ENCODE results near the gene SYNGR3.

The SYNGR3 gene

DNA sequence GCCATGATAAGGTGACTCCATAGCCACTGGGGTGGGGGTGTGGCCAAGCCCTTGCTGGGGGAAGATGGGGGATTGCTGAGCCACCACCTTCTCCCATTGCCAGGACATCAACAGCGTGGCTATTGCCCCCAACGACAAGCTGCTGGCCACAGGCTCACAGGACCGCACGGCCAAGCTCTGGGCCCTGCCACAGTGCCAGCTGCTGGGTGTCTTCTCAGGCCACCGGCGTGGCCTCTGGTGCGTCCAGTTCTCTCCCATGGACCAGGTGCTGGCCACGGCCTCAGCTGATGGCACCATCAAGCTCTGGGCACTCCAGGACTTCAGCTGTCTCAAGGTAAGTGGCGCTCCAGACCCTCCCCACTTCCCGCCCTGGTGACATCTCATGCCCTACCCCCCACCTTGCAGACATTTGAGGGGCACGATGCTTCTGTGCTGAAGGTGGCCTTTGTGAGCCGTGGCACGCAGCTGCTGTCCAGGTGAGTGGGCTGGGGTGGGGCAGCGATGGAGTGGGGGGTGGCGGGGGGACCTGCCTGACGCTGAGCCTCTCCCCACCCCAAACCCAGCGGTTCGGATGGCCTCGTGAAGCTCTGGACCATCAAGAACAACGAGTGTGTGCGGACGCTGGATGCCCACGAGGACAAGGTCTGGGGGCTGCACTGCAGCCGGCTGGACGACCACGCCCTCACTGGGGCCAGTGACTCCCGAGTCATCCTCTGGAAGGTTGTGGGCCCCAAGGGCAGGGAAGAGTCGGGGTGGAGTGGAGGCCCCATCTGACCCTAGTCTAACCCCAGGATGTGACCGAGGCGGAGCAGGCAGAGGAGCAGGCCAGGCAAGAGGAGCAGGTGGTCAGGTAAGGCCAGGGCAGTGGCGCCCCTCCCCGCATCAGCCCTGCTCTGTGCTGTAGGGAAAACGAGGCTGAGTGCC is 12.6 kb upstream of the SYNGR3 start:
- FAIRE-seq = no peak
- no peak for TF ChIP-seq SPI1 (IDR thresholded peaks at IDR 0.05; ENCODE audit: low read depth, low read length)
- TF ChIP-seq TAF1 (IDR thresholded peaks at IDR 0.05; ENCODE audit: low read depth, low read length) = no peak
- no peak for TF ChIP-seq POLR2A (IDR thresholded peaks at IDR 0.05; ENCODE audit: low read depth, low read length)

DNA sequence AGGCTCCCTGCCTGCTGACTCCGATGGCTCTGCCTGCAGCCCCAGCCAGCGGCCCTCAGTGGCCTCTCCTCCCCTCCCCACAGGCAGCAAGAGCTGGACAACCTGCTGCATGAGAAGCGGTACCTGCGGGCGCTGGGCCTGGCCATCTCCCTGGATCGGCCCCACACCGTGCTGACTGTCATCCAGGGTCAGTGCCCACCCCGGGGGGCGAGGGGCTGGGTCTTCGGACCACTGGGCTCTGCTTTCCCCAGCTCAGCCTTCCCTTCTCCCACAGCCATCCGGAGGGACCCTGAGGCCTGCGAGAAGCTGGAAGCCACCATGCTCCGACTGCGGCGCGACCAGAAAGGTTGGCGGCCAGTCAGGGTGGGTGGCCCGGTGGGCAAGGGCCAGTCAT is 11.9 kb upstream of the SYNGR3 start:
- no peak for FAIRE-seq
- DNase-seq (ENCODE audit: insufficient read length, low spot score) = no peak
- no peak for TF ChIP-seq SPI1 (IDR thresholded peaks at IDR 0.05; ENCODE audit: low read depth, low read length)
- TF ChIP-seq POLR2AphosphoS5 (IDR thresholded peaks at IDR 0.05; ENCODE audit: low read depth, low read length) = no peak
- TF ChIP-seq PAX5 (IDR thresholded peaks at IDR 0.05; ENCODE audit: insufficient read depth, low read length, severe bottlenecking) = no peak
- no peak for TF ChIP-seq POLR2A (IDR thresholded peaks at IDR 0.05; ENCODE audit: low read depth, low read length)
- no peak for TF ChIP-seq POU2F2 (IDR thresholded peaks at IDR 0.05; ENCODE audit: low read depth, low read length)
- no peak for TF ChIP-seq TAF1 (IDR thresholded peaks at IDR 0.05; ENCODE audit: low read depth, low read length)

More for the DNA sequence above, 12.6 kb upstream of the SYNGR3 start:
- no peak for DNase-seq (ENCODE audit: insufficient read length, low spot score)

DNA sequence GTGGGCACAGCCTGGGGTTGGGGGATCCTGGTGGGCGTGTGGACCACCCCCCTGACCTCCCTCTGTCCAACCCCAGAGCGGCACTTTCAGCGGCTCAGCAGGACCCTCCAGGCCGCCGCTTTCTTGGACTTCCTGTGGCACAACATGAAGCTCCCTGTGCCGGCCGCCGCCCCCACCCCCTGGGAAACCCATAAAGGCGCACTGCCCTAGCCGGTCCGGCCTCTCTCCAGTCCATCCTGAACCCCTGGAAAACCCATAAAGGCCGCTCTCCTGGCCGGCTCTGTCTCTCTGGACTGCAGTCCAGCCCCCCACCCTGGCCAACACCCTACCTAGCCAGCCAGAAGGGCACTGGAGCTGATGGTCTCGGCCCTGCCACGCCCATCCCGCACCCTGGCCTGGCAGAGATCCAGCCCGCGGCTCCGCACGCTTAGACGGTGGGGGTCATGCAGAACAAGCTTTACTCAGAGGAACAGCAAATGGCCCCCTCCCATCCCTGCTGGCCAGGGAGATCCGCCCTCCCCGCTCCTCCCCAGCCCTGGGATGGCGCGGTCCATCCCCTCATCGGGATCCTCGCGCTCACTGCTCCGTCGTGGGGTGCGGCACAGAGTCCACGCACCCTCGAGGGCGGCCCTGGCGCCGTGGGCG is 11.2 kb upstream of the SYNGR3 start:
- TF ChIP-seq PAX5 (IDR thresholded peaks at IDR 0.05; ENCODE audit: insufficient read depth, low read length, severe bottlenecking) (no peak), SPI1 (IDR thresholded peaks at IDR 0.05; ENCODE audit: low read depth, low read length) (no peak), TAF1 (IDR thresholded peaks at IDR 0.05; ENCODE audit: low read depth, low read length) (no peak), POLR2AphosphoS5 (IDR thresholded peaks at IDR 0.05; ENCODE audit: low read depth, low read length) (no peak), POU2F2 (IDR thresholded peaks at IDR 0.05; ENCODE audit: low read depth, low read length) (no peak), POLR2A (IDR thresholded peaks at IDR 0.05; ENCODE audit: low read depth, low read length) (no peak)
- FAIRE-seq = no peak
- no peak for DNase-seq (ENCODE audit: insufficient read length, low spot score)

DNA sequence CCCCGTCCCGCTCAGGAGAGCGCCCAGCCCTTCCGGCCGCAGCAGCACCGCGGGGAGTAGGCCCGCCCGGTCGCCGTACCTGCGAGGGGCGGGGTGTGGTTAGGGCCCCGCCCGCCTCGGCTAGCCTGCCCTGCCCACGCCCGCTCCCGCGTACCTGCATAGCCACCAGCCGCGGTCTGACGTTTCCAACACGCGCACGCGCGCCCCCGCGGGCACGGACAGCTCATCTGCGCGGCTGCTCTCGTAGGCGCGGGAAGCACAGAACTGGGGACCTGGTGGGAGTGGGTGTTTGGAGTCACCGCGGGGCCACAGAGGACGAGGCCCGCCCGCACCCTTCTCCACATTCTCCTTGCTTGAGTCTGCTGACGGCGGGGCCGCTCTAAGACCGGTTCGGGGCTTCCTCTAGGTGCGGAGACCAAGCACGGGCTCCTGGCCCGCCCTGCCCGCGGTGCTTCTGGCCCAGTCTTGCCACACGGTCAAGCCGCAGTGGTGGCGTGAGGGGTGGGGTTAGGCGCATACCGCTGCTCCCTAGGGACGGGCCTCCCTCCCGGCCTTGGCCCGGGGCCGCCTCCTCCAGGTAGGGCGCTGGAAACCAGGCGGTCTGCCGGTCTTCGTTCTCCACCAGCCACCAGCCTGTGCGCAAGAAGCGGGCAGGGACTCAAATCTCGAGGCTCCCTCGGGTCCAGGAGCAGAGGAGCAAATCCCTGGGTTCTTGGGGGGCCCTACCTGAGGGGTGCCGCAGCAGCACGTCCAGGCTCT is 10.3 kb upstream of the SYNGR3 start:
- TF ChIP-seq TAF1 (IDR thresholded peaks at IDR 0.05; ENCODE audit: low read depth, low read length) = no peak
- no peak for TF ChIP-seq POLR2AphosphoS5 (IDR thresholded peaks at IDR 0.05; ENCODE audit: low read depth, low read length)
- TF ChIP-seq POU2F2 (IDR thresholded peaks at IDR 0.05; ENCODE audit: low read depth, low read length) = no peak
- no peak for TF ChIP-seq POLR2A (IDR thresholded peaks at IDR 0.05; ENCODE audit: low read depth, low read length)
- no peak for TF ChIP-seq SPI1 (IDR thresholded peaks at IDR 0.05; ENCODE audit: low read depth, low read length)
- TF ChIP-seq PAX5 (IDR thresholded peaks at IDR 0.05; ENCODE audit: insufficient read depth, low read length, severe bottlenecking) = no peak
- DNase-seq (ENCODE audit: insufficient read length, low spot score) (no peak), FAIRE-seq (no peak)

DNA sequence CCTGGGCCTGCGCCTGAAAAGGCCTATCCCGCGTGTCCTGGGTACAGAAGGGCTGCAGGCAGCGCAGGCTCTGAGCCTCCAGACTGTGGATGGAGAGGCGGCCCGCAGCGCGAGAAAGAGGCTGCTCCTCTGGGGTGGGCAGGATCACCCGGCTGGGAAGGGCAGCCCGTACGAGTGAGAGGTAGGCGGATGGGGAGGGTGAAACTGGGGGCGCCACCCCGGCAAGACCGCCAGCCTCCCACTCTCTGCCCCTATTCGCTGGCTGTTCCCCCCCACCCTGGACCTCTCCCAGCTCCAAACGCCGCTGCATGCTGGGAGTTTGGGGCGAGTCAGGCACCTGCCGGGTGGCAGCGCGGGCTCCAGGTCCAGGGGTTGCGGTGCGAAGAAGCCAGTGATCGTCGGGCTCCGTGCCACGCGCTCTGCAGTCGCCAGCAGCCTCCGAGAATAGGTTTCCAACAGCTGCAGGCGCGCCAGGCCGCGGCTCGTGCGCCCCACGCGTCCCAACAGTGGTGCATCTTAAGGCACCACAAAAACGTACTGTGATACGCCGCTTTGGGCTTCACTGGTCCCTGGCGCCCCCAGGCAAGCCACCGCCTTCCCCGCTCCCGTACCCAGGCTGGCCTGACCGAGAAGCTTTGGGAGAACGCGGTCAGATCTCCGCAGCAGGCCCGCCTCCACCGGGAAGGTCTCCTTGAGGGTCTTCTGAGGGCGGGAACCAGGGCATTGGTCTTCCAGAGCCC is 9.6 kb upstream of the SYNGR3 start:
- no peak for TF ChIP-seq POLR2A (IDR thresholded peaks at IDR 0.05; ENCODE audit: low read depth, low read length)
- TF ChIP-seq PAX5 (IDR thresholded peaks at IDR 0.05; ENCODE audit: insufficient read depth, low read length, severe bottlenecking) = no peak
- TF ChIP-seq POU2F2 (IDR thresholded peaks at IDR 0.05; ENCODE audit: low read depth, low read length) = no peak
- TF ChIP-seq POLR2AphosphoS5 (IDR thresholded peaks at IDR 0.05; ENCODE audit: low read depth, low read length) = no peak
- TF ChIP-seq TAF1 (IDR thresholded peaks at IDR 0.05; ENCODE audit: low read depth, low read length) = no peak
- no peak for TF ChIP-seq SPI1 (IDR thresholded peaks at IDR 0.05; ENCODE audit: low read depth, low read length)
- no peak for FAIRE-seq

DNA sequence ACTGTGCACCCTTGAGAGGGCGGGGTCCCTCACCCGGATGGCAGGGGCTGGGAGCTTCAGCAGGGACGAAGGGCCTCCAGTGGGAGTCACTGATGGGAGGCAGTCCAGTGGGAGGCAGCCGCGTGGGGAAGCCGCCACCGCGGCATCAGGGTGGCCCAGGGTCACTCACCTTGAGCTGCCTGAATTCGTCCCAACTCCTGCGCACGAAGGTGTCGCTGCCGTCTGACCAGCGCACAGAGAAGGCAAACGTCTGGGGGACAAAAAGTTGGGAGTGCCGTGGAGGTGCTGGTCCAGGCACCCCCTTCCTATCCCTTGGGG is 9.0 kb upstream of the SYNGR3 start:
- peak; percentile 38 for FAIRE-seq
- no peak for DNase-seq (ENCODE audit: insufficient read length, low spot score)
- TF ChIP-seq POU2F2 (IDR thresholded peaks at IDR 0.05; ENCODE audit: low read depth, low read length) (no peak), POLR2A (IDR thresholded peaks at IDR 0.05; ENCODE audit: low read depth, low read length) (no peak), POLR2AphosphoS5 (IDR thresholded peaks at IDR 0.05; ENCODE audit: low read depth, low read length) (no peak), TAF1 (IDR thresholded peaks at IDR 0.05; ENCODE audit: low read depth, low read length) (no peak), PAX5 (IDR thresholded peaks at IDR 0.05; ENCODE audit: insufficient read depth, low read length, severe bottlenecking) (no peak), SPI1 (IDR thresholded peaks at IDR 0.05; ENCODE audit: low read depth, low read length) (no peak)

More for the DNA sequence above, 9.6 kb upstream of the SYNGR3 start:
- DNase-seq (ENCODE audit: insufficient read length, low spot score) = no peak

DNA sequence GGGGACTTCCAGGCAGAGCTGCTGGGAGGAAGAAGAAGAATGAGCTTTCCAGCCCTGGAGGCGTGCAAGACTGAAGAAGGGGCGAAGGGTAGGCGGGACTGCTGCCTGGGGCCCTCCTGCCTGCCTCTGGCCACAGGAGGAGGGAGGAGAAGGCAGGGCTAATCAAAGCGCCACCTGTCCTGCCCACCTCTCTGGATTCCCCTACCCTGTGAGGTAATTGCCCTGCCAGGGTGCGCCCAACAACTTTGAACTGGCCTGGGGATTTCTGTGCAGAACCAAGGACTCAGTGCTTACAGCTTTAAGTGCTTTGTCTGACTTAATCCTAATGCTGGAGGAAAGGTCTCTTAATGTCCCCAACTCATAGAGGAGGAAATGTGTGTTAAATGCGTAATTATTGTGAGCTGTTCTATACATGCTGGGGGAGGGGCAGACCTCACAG is 8.4 kb upstream of the SYNGR3 start, which contains the start of gene NOXO1:
NOXO1 (minus strand) TSS at position 72 of the 439 bp plus-strand sequence. CDS start 290 bp downstream, outside the sequence.
- FAIRE-seq (peak; percentile 78), DNase-seq (ENCODE audit: insufficient read length, low spot score) (no peak)
- TF ChIP-seq POLR2A (IDR thresholded peaks at IDR 0.05; ENCODE audit: low read depth, low read length) (no peak), PAX5 (IDR thresholded peaks at IDR 0.05; ENCODE audit: insufficient read depth, low read length, severe bottlenecking) (no peak), POLR2AphosphoS5 (IDR thresholded peaks at IDR 0.05; ENCODE audit: low read depth, low read length) (no peak), SPI1 (IDR thresholded peaks at IDR 0.05; ENCODE audit: low read depth, low read length) (no peak), TAF1 (IDR thresholded peaks at IDR 0.05; ENCODE audit: low read depth, low read length) (no peak), POU2F2 (IDR thresholded peaks at IDR 0.05; ENCODE audit: low read depth, low read length) (no peak)

DNA sequence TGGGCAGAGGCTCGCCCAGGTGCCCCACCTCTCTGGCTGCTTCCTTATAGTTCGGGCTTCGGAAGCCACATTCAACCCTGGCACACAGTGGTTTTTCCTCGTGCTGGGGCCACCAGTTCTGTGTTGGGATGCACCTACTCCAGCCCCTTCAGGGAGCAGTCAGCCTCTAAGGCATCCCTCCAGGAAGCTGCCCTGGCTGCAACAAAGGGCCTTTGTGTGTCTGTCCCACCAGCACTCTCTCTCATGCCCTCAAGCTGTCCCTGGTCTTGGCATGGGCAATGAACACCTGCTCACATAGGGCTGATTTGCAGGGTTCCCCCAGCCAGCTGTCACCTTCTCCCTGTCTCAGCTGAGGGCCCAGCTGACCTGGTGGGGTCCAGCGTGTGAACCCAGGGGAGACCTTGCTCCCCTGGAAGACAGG is 7.7 kb upstream of the SYNGR3 start:
- FAIRE-seq = no peak
- TF ChIP-seq POU2F2 (IDR thresholded peaks at IDR 0.05; ENCODE audit: low read depth, low read length) (no peak), TAF1 (IDR thresholded peaks at IDR 0.05; ENCODE audit: low read depth, low read length) (no peak), PAX5 (IDR thresholded peaks at IDR 0.05; ENCODE audit: insufficient read depth, low read length, severe bottlenecking) (no peak), SPI1 (IDR thresholded peaks at IDR 0.05; ENCODE audit: low read depth, low read length) (no peak), POLR2A (IDR thresholded peaks at IDR 0.05; ENCODE audit: low read depth, low read length) (no peak)
- DNase-seq (ENCODE audit: insufficient read length, low spot score) = no peak

All from GM12891 (cell line).